Adrenal gland (tissue), 5 donors: ENCODE data around the gene DGLUCY.

Experiments used
- POLR2A ChIP-seq, 2 donors: fragments of 450-650 bp; IDR thresholded peaks; one replicate each; pipeline ENCODE4 v1.6.1; 2017; ENCODE audit warnings: antibody characterized with exemption in 2 of 2, mild to moderate bottlenecking in 2 of 2, moderate library complexity in 1 of 2
- TF ChIP-seq, protein P1 (sequence below), 6 experiments: fragments of 450-650 bp in 4 of 6; fragments of 200-600 bp in 2 of 6; sonication (generic) in 1 of 6; IDR thresholded peaks; 1 replicate in 5 of 6; 2 replicates in 1 of 6; pipeline versions ENCODE4 v1.5.1 to v1.8.0; 2016 to 2021; ENCODE audit warnings: antibody characterized with exemption in 6 of 6, mild to moderate bottlenecking in 2 of 6, moderate library complexity in 1 of 6
- donor health status: DM: no; HTN: no; CAD: no.

DNA sequence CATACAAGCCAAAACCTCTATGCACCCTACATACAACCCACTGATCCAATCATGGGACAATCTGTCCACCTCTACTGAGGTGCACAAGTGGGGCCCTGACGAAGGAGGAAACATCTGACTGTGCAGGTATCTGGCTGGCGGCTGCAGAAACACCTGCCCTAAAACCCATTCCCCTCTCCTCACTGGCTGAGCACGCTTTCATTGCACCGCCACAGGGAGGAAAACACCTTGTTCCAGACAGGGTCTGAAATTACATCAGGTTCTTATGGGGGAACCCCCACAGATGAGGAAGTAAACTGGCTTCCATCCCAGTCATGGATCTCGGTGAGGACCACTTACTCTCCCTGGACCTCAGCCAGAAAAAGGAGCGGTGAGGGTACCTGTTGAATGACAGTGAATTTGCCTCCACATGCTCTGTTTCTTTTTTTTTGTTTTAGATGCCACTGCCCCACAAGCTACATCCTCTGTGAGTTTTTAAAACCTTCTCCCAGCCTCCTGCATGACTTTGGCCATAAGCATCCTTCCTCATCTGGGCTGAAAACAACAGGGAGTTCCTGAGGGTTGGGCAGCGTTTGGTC, 23.8 kb upstream of the DGLUCY start:
- TF ChIP-seq, protein P1, sequence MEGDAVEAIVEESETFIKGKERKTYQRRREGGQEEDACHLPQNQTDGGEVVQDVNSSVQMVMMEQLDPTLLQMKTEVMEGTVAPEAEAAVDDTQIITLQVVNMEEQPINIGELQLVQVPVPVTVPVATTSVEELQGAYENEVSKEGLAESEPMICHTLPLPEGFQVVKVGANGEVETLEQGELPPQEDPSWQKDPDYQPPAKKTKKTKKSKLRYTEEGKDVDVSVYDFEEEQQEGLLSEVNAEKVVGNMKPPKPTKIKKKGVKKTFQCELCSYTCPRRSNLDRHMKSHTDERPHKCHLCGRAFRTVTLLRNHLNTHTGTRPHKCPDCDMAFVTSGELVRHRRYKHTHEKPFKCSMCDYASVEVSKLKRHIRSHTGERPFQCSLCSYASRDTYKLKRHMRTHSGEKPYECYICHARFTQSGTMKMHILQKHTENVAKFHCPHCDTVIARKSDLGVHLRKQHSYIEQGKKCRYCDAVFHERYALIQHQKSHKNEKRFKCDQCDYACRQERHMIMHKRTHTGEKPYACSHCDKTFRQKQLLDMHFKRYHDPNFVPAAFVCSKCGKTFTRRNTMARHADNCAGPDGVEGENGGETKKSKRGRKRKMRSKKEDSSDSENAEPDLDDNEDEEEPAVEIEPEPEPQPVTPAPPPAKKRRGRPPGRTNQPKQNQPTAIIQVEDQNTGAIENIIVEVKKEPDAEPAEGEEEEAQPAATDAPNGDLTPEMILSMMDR (IDR thresholded peaks at IDR 0.05) = no peak
- TF ChIP-seq POLR2A (IDR thresholded peaks at IDR 0.05) = no peak
